Omental fat pad (tissue), 4 donors: ENCODE results near the gene MPPED2. TPM values are rescaled to one million over a fixed set of nuclear protein-coding genes. Genes with fewer than 3 reads are reported as not detected.

Experiments used
- ATAC-seq: fragments of 150-250 bp; one replicate; pipeline ENCODE4 v1.9.1; 2016; ENCODE audit warnings: mild to moderate bottlenecking, moderate library complexity; ENCODE audit not compliant: low FRiP score
- DNase-seq: peaks from one replicate; pipeline ENCODE4 v3.0.0-alpha.2; 2019; ENCODE audit warnings: low spot score
- total RNA-seq, 4 donors: library from RNA; depleted of rRNA; stranded (reverse); fragments of >200 nt; gene quantifications; one replicate each; pipeline ENCODE4 v1.1.0, GENCODE V29; 2016
- TF ChIP-seq, protein P1 (sequence below), 3 donors: fragments of 450-650 bp; IDR thresholded peaks; one replicate each; pipeline ENCODE4 v1.5.1; 2016 to 2017; ENCODE audit warnings: antibody characterized with exemption in 3 of 3, mild to moderate bottlenecking in 3 of 3, moderate library complexity in 2 of 3

The MPPED2 gene
- total RNA-seq, 4 donors from 2014 or later, result 5.6 to 12.0 (median 8.7) TPM

DNA sequence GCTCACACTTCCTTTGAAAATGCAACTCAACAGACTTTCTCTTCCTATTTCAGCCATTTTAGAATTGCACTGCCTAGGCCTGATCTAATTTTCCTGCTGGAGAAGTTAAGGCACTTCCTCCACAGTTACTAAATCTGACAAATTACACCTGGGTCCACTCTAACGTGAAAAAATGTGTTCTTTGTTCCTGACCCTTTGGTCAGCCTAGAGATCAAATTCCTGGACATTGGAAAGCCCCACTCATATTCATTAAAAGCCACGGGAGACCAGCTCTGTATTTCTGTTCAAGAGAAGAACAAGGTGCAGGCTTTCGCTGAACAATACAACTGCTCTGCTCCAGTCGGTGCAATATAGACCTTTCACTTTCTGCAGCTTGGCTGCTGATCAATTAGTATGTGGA is 96.6 kb downstream of the MPPED2 start:
- DNase-seq, result no peak
- ATAC-seq, result no peak
- TF ChIP-seq, protein P1, sequence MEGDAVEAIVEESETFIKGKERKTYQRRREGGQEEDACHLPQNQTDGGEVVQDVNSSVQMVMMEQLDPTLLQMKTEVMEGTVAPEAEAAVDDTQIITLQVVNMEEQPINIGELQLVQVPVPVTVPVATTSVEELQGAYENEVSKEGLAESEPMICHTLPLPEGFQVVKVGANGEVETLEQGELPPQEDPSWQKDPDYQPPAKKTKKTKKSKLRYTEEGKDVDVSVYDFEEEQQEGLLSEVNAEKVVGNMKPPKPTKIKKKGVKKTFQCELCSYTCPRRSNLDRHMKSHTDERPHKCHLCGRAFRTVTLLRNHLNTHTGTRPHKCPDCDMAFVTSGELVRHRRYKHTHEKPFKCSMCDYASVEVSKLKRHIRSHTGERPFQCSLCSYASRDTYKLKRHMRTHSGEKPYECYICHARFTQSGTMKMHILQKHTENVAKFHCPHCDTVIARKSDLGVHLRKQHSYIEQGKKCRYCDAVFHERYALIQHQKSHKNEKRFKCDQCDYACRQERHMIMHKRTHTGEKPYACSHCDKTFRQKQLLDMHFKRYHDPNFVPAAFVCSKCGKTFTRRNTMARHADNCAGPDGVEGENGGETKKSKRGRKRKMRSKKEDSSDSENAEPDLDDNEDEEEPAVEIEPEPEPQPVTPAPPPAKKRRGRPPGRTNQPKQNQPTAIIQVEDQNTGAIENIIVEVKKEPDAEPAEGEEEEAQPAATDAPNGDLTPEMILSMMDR (IDR thresholded peaks at IDR 0.05), result no peak

- TF ChIP-seq, protein P1 (IDR thresholded peaks at IDR 0.05), result no peak
- no peak for ATAC-seq
Measured at GRCh38 chr11:30489076-30489475, 97.1 kb downstream of the MPPED2 start.

GRCh38 chr11:30488304-30488998 is 97.7 kb downstream of the MPPED2 start:
- ATAC-seq (no peak), DNase-seq (no peak)
- TF ChIP-seq, protein P1 (IDR thresholded peaks at IDR 0.05), result no peak

More at GRCh38 chr11:30489076-30489475, 97.1 kb downstream of the MPPED2 start:
- DNase-seq, result no peak

DNA sequence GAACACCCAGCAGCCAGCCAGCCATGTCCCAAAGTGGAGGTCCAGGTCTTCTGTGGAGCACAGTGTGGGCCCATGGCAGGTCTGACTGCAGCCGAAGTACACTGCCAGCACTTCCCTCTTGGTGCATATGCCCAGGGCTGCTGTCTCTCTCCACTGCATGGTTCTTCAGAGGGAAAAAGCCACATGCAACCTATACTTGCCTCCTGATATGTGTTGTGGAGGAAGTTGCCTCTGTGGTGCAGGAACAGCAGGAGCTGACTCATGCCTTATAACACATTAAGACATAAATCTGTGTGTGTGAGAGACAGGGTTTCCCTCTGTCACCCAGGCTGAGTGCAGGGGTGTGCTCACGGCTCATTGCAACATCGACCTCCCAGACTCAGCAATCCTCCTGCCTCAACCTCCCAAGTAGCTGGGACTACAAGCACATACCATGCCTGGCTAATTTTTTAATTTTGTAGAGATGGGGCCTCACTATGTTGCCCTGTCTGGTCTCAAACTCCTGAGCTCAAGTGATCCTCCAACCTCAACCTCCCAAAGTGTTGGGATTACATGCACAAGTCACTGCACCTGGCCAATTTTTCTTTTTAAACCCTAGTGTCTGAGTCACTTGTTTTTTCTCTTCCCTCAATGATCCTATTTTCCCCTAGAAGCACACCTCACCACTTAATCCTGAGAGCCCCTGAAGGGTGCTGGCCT is 98.8 kb downstream of the MPPED2 start:
- DNase-seq (no peak), ATAC-seq (peak; percentile 53)
- TF ChIP-seq, protein P1 (IDR thresholded peaks at IDR 0.05), result no peak

DNA sequence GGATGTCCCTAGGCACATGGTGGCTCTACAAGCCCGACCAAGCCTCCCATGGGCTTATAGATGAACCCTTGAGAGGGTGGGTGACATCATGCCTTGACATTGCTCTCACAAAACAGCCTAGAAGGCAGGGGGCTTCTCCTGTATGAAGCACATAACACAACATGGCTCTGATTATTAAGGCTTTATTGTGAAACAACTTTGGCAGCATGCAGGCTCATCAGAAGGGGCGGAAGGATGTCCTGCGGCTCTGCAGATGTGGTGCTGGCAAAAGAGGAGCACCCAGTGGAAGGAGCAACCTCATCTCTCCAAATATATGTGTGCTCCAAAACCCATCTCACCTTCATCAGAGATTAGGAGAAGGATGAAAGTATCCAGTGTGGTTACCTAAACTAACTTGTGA is 100.4 kb downstream of the MPPED2 start:
- DNase-seq, result no peak
- TF ChIP-seq, protein P1 (IDR thresholded peaks at IDR 0.05), result no peak
- ATAC-seq, result no peak

DNA sequence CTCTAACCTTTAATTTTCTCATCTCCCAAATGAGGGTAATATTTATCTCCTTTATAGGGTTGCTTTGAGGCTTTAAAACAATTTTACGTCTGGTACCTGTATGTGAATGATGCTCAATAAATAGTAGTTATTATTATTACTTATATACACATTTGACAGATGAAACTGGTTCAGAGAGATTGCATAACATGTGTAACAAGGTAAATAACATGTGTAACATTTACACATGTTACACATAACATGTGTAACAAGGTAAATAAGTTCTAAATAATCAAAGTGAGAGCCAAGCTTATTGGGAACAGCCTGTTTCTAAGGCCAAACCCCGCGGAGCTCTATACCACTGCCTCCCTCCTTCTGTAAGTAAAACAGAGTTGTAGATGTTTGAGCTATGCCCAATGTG is 100.9 kb downstream of the MPPED2 start:
- TF ChIP-seq, protein P1 (IDR thresholded peaks at IDR 0.05), result no peak
- ATAC-seq, result no peak

GRCh38 chr11:30483056-30483455 is 103.1 kb downstream of the MPPED2 start:
- no peak for DNase-seq
- ATAC-seq, result no peak
- TF ChIP-seq, protein P1 (IDR thresholded peaks at IDR 0.05), result no peak

More for the DNA sequence above, 100.9 kb downstream of the MPPED2 start:
- DNase-seq, result no peak
